B cell (primary cell): ENCODE measurements around the gene HSPA12B. TPM values are rescaled to one million over a fixed set of nuclear protein-coding genes. Genes with fewer than 3 reads are reported as not detected.
A peak's percentile ranks its signal among the peaks of the same experiment; 100 is the strongest.

Source experiments
- ATAC-seq: fragments of 200-7000 bp; cut with Tn5 transposase; one replicate; pipeline ENCODE4 v1.10.0; 2021; ENCODE audit warnings: low read depth, mild to moderate bottlenecking, moderate number of reproducible peaks, moderate library complexity
- CTCF ChIA-PET: fragments of 350-600 bp; sonication (Branson Sonifier 250); formaldehyde crosslinking; loops from one replicate; lab custom pipeline; 2021; ENCODE audit warnings: antibody characterized with exemption, inconsistent platforms; lab: Charles Lee
- POLR2A ChIA-PET: fragments of 350-600 bp; sonication (Branson Sonifier 250); formaldehyde crosslinking; loops from one replicate; lab custom pipeline; 2021; ENCODE audit warnings: antibody characterized with exemption; lab: Charles Lee
- DNase-seq: peaks from one replicate; pipeline ENCODE4 v3.0.0; 2013
- H2AFZ ChIP-seq: 2 replicates; pipeline ENCODE4 v1.6.1; 2012; ENCODE audit warnings: mild to moderate bottlenecking, low read depth, low read length; ENCODE audit not compliant: insufficient read depth, poor library complexity, severe bottlenecking
- H3K27ac ChIP-seq, 2 donors: 1 replicate in 1 of 2; 2 replicates in 1 of 2; pipeline ENCODE4 v1.5.1; 2012 to 2013; ENCODE audit warnings: low read length in 2 of 2, mild to moderate bottlenecking in 2 of 2, moderate library complexity in 1 of 2
- H3K27me3 ChIP-seq, 4 experiments: fragments of 200-600 bp in 1 of 4; sonication (generic) in 1 of 4; replicated peaks in 1 of 4; 1 replicate in 2 of 4; 2 replicates in 2 of 4; pipeline versions ENCODE4 v1.6.1 to v1.7.0; 2013 to 2016; ENCODE audit warnings: low read length in 3 of 4, mild to moderate bottlenecking in 2 of 4, mixed read lengths in 1 of 4, moderate library complexity in 1 of 4; ENCODE audit not compliant: insufficient read depth in 4 of 4, control insufficient read depth in 3 of 4; ENCODE audit errors: control extremely low read depth in 1 of 4
- H3K36me3 ChIP-seq, 2 experiments: replicated peaks in 1 of 2; 1 replicate in 1 of 2; 2 replicates in 1 of 2; pipeline versions ENCODE4 v1.6.1 to v1.7.1; 2013; ENCODE audit warnings: low read length in 1 of 2; ENCODE audit not compliant: insufficient read depth in 2 of 2, control insufficient read depth in 1 of 2; ENCODE audit errors: control extremely low read depth in 1 of 2, extremely low read depth in 1 of 2
- H3K4me1 ChIP-seq, 2 donors: fragments of 200-600 bp in 1 of 2; sonication (generic) in 1 of 2; 1 replicate in 1 of 2; 2 replicates in 1 of 2; pipeline versions ENCODE4 v1.5.1 to v1.6.1; 2013 to 2017; ENCODE audit warnings: low read length in 2 of 2; ENCODE audit not compliant: control insufficient read depth in 2 of 2, insufficient read depth in 2 of 2
- H3K4me2 ChIP-seq: replicated peaks from 2 replicates; pipeline ENCODE3; 2012; ENCODE audit warnings: mild to moderate bottlenecking, low read depth, low read length; ENCODE audit not compliant: poor library complexity, severe bottlenecking
- H3K4me3 ChIP-seq, 5 experiments: fragments of 200-600 bp in 1 of 5; sonication (generic) in 1 of 5; 1 replicate in 3 of 5; 2 replicates in 2 of 5; pipeline versions ENCODE4 v1.5.1 to v1.7.0; 2011 to 2016; ENCODE audit warnings: low read length in 4 of 5, mild to moderate bottlenecking in 4 of 5, low read depth in 2 of 5, control low read depth in 1 of 5, moderate library complexity in 1 of 5; ENCODE audit not compliant: insufficient read depth in 1 of 5; ENCODE audit errors: control extremely low read depth in 1 of 5, extremely low read depth in 1 of 5
- H3K79me2 ChIP-seq: fragments of 200-600 bp; sonication (generic); one replicate; pipeline ENCODE4 v1.6.0; 2016; ENCODE audit warnings: low read length; ENCODE audit not compliant: control insufficient read depth, insufficient read depth
- H3K9ac ChIP-seq: fragments of 200-600 bp; sonication (generic); 2 replicates; pipeline ENCODE4 v1.6.1; 2017; ENCODE audit warnings: mild to moderate bottlenecking, low read length, moderate library complexity
- H3K9me3 ChIP-seq, 3 donors: one replicate each; pipeline versions ENCODE4 v1.6.1 to v1.7.1; 2013; ENCODE audit warnings: low read length in 2 of 3; ENCODE audit not compliant: control insufficient read depth in 2 of 3, insufficient read depth in 1 of 3; ENCODE audit errors: control extremely low read depth in 1 of 3
- H4K20me1 ChIP-seq: 2 replicates; pipeline ENCODE4 v1.6.0; 2012; ENCODE audit warnings: mild to moderate bottlenecking, low read length; ENCODE audit not compliant: insufficient read depth, control insufficient read depth, poor library complexity, severe bottlenecking
- H3K27ac Mint-ChIP-seq: one replicate; pipeline ENCODE4 v1.8.0; 2021; ENCODE audit warnings: mixed read lengths
- H3K27me3 Mint-ChIP-seq: one replicate; pipeline ENCODE4 v1.8.0; 2021; ENCODE audit warnings: mixed read lengths
- H3K4me1 Mint-ChIP-seq: one replicate; pipeline ENCODE4 v1.8.0; 2021; ENCODE audit warnings: mixed read lengths
- H3K4me3 Mint-ChIP-seq: one replicate; pipeline ENCODE4 v1.8.0; 2021; ENCODE audit warnings: mixed read lengths
- H3K9me3 Mint-ChIP-seq: one replicate; pipeline ENCODE4 v1.8.0; 2022; ENCODE audit warnings: mixed read lengths; ENCODE audit not compliant: insufficient read depth
- CTCF ChIP-seq: fragments of 200-600 bp; IDR thresholded peaks from one replicate; pipeline ENCODE4 v1.8.0; 2022; ENCODE audit warnings: antibody characterized with exemption, mild to moderate bottlenecking
- EZH2 ChIP-seq: IDR thresholded peaks from 2 replicates; pipeline ENCODE4 v1.6.1; 2012; ENCODE audit warnings: borderline replicate concordance, low read depth, mild to moderate bottlenecking, moderate library complexity, low read length; ENCODE audit not compliant: insufficient read depth, poor library complexity, severe bottlenecking
- WGBS: methylation state at CpG from one replicate; pipeline ENCODE4 v1.1.5; 2013; ENCODE audit warnings: missing lambda C conversion rate; ENCODE audit not compliant: insufficient coverage; 5-methylcytosine and 5-hydroxymethylcytosine counted together
- intact Hi-C: fragments of 100-400 bp; cut with micrococcal nuclease; formaldehyde crosslinking; loops from one replicate; pipeline ENCODE4 v1.10.0; 2022
- polyA plus RNA-seq: library from polyadenylated mRNA; depleted of rRNA; stranded (reverse); fragments of >200 nt; gene quantifications from 2 replicates; pipeline ENCODE4 v1.2.3, GENCODE V29; 2012
- total RNA-seq, 2 donors: library from RNA; stranded (reverse); fragments of 120-200 nt in 1 of 2; gene quantifications; 1 replicate in 1 of 2; 2 replicates in 1 of 2; pipeline versions ENCODE4 v1.2.3 to v1.2.4, GENCODE V29; 2013 to 2022

HSPA12B gene
- total and polyA plus RNA-seq, 2 donors (not counting 1 experiment from before 2014, with no cell fraction given) = not detected

DNA sequence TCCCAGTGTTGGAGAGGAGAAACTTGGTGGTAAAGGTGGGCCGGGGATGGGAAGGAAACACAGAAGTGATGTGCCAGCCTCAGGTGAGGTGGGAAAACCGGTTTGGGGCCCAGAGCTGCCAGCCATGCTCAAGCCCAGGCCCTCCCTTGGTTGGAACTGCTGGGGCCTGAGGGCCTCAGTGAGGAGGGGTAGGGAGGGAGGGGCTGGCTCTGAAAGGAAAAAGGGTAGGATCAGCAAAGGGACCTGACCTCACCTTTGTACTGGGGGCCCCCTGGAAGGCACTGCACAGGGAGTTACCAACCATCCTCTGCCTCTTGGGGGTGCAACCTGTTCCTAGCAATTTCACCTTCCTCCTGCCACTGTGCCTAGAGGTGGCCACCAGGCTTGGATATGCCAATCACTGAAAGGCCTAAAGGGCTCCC lies 50.6 kb downstream of the HSPA12B start:
- CTCF ChIA-PET = no interaction called here
- Histone ChIP-seq H3K4me3 (no peak overlapping the region), H3K27ac (no peak overlapping the region), H3K9ac (no peak overlapping the region), H3K36me3 (peaks cover 0 to 2% of the 10 kb centered on the region in 2 experiments), H3K27me3 (peaks cover 0 to 15% (median 4%) of the 10 kb centered on the region in 4 experiments), H2AFZ (no peak overlapping the region), H3K4me1 (peaks cover 30 to 41% of the 10 kb centered on the region in 2 donors), H4K20me1 (peaks cover 23% of the 10 kb centered on the region), H3K79me2 (no peaks in the 10 kb centered on the region), H3K9me3 (peaks cover 0 to 3% (median 0%) of the 10 kb centered on the region in 3 donors), H3K4me2 (no peak overlapping the region)
- WGBS = 88% methylated on average over 1 of the region's 2 CpGs
- POLR2A ChIA-PET = interaction anchor here (0.5 kb wide), 1 partner anchor 101 kb away, joined by 3 read pairs; no protein-coding TSS in a partner anchor
- ATAC-seq (no peak), DNase-seq (no peak)
- Mint-ChIP-seq H3K27me3 (no peaks in the 10 kb centered on the region), H3K4me1 (peaks cover 49% of the 10 kb centered on the region), H3K27ac (peak overlapping the region; percentile 26), H3K9me3 (no peaks in the 10 kb centered on the region), H3K4me3 (peak overlapping the region; percentile 37)
- intact Hi-C loops = no loop called here
- no peak for TF ChIP-seq CTCF
- no peak for TF ChIP-seq EZH2

DNA sequence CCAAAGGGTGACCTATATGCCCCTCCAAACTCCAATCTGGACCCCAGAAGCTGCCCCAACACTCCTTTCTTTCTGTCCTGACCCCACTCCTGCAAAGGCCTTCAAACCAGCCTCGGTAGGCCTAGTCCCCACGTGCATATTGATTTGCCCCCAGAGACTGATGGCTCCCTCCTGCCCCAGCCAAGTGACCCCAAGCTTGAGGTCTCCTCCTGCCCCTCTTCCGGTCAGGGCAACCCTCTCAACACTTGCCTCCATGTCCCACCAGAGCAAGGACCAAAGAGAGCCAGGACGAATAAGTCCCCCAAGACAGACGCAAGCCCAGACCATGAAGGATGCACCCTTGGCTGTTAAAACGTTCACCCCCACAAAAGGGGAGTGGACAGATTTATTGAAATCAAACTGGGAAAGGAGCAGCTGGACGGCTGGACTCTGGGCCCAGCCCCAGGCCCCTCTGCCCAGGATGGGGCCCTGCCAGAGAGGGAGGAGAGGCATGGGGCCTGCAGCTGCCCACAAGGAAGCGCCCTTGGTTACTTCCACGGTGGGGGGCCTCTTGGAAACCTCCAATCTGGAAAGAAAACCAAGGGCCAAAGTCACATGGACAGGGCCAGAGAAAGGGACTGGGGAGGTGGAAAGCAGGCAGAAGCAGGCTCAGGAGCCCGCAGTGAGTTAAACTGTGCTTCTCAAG lies 51.2 kb downstream of the HSPA12B start:
- no peak overlapping the region for H3K4me2 ChIP-seq
- H3K27me3 ChIP-seq = peaks cover 0 to 9% (median 2%) of the 10 kb centered on the region in 4 experiments
- no peak overlapping the region for H3K27ac ChIP-seq
- no peak for ATAC-seq
- ChIA-PET CTCF (interaction anchor here (6.4 kb wide), 1 partner anchor 37 kb away, joined by 84 read pairs; the partner anchor contains the start of gene AP5S1), POLR2A (interaction anchor here (0.5 kb wide), 1 partner anchor 35 kb away, joined by 4 read pairs; no protein-coding TSS in a partner anchor)
- no peak overlapping the region for H3K9ac ChIP-seq
- intact Hi-C loops = no loop called here
- H3K4me1 ChIP-seq = peaks cover 25 to 35% of the 10 kb centered on the region in 2 donors
- Mint-ChIP-seq H3K9me3 (no peaks in the 10 kb centered on the region), H3K27ac (peak overlapping the region; percentile 26), H3K4me1 (peaks cover 50% of the 10 kb centered on the region), H3K27me3 (no peaks in the 10 kb centered on the region), H3K4me3 (peak overlapping the region; percentile 41)
- no peak for TF ChIP-seq EZH2
- TF ChIP-seq CTCF = no peak
- H4K20me1 ChIP-seq = peaks cover 23% of the 10 kb centered on the region
- H3K36me3 ChIP-seq = peaks cover 0 to 2% of the 10 kb centered on the region in 2 experiments
- 90% methylated on average over 7 of the region's 10 CpGs for WGBS
- H3K4me3 ChIP-seq = no peak overlapping the region
- DNase-seq = no peak
- no peaks in the 10 kb centered on the region for H3K79me2 ChIP-seq
- no peak overlapping the region for H2AFZ ChIP-seq
- H3K9me3 ChIP-seq = peaks cover 0 to 3% (median 0%) of the 10 kb centered on the region in 3 donors
